GM12874 (cell line): Measurements from ENCODE around the gene RNF38.

Source experiments
- TF ChIP-seq, protein P1 (sequence below): IDR thresholded peaks from 2 replicates; pipeline ENCODE4 v1.5.1; 2011; ENCODE audit warnings: low read depth, mild to moderate bottlenecking, control low read depth, low read length, moderate library complexity; ENCODE audit not compliant: insufficient read depth

Gene RNF38

DNA sequence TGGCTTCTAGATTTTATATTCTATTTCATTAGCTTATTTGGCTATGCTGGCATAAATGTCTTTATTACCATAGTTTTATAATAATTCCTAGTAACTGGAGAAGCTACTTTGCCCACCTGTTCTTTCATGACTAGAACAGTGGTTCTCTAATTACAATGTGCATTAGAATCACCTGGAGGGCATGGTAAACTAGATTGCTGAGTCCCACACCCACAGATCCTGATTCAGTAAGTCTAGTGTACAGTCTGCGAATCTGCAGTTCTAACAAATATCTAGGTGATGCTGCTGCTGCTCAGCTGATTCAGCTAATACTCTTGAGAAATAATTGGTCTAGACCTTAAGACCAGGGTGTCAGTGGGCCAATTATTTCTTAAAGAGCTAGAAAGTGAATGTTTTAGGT lies 35.5 kb downstream of the RNF38 start:
- TF ChIP-seq, protein P1, sequence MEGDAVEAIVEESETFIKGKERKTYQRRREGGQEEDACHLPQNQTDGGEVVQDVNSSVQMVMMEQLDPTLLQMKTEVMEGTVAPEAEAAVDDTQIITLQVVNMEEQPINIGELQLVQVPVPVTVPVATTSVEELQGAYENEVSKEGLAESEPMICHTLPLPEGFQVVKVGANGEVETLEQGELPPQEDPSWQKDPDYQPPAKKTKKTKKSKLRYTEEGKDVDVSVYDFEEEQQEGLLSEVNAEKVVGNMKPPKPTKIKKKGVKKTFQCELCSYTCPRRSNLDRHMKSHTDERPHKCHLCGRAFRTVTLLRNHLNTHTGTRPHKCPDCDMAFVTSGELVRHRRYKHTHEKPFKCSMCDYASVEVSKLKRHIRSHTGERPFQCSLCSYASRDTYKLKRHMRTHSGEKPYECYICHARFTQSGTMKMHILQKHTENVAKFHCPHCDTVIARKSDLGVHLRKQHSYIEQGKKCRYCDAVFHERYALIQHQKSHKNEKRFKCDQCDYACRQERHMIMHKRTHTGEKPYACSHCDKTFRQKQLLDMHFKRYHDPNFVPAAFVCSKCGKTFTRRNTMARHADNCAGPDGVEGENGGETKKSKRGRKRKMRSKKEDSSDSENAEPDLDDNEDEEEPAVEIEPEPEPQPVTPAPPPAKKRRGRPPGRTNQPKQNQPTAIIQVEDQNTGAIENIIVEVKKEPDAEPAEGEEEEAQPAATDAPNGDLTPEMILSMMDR, result no peak

DNA sequence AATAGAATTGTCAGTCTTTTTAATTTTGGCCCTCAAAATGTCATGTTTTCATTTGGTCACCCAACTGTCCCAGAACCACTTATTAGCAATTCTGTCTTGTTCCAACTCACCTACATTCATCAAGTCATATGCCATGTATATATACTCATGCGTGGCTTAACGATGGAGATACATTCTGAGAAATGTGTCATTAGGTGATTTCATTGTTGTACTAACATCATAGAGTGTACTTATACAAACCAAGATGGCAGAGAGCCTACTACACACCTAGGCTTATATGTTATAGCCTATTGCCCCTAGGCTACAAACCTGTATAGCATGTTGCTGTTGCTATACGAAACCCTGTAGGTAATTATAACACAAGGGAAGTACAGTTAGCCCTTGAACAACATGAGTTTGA lies 36.6 kb downstream of the RNF38 start:
- TF ChIP-seq, protein P1, result no peak

DNA sequence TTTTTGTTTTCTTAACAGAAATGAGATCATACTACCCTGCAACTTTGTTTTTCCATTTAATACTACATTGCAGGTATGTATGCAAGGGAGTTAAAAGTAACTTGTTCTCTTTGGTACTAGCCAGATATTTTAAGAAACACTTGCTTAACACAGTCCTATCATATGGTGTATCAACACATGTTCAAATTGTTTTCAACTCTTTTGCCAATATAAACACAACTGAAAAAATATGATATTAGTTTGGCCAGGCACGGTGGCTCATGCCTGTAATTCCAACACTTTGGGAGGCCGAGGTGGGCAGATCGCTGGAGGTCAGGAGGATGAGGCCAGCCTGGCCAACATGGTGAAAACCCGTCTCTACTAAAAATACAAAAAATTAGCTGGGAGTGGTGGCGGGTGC lies 41.6 kb downstream of the RNF38 start:
- TF ChIP-seq, protein P1, result no peak

DNA sequence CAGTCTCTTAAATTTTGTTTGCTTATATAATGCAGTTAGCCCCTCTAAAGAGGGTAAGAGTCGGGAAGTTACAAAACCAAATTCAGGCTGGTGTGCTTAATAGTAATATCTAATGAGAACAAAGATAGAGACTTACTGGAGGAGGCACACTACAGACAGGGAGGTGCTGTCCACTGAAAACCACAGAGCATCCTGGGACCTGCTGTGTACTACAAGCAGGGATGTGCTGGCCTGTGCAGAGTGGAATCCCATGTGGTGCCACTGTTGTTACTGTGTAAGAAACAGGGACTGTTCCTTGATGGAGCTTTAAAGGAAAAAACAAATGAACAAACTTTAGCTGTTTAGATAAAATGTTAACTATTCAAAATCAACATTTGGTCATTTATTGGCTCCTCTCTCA lies 42.4 kb downstream of the RNF38 start:
- TF ChIP-seq, protein P1, result no peak

DNA sequence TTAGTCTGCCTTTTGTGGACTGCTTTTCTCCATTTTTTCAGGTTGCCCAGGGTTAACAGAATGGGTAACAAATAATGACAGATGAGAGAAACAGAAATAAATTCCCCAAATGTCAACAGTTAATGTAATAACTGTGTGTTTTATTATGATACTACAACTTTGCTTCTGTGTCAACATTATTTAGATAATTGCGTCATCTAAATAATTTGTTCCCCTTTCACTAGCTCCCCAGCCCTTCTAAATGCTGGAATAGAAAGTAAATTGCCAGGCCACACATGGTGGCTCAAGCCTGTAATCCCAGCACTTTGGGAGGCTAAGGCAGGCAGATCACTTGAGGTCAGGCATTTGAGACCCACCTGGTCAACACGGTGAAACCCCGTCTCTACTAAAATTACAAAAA lies 53.5 kb downstream of the RNF38 start:
- TF ChIP-seq, protein P1, result no peak

DNA sequence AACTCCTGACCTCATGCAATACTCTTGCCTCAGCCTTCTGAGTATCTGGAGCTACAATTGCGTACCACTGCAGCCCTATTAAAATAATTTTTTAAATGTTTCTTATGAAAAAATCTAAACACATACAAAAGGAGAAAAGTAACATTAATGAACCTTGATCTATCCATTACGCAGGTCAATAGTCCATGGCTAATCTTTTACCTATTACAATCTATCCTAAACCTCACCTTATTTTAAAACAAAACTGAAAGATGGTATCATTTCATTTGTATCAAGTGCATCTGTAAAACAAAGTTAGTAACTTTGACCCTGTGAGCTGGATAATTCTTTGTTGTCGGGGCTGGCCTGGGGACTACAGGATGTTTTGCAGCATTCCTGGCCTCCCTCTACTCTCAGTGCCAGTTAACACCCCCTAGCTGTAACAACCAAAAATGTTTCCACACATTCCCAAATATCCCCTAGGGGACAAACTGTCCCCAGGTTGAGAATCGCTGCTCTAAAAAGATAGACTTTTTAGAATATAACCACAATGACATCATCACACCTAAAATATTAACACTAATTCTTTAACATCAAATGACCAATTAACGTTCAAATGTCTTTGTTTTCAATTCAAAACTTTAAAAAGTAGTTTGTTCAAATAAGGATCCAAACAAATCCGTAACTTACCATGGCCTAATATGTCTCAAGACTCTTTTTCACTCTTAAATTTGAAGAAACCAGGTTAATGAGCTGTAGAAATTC lies 54.8 kb downstream of the RNF38 start:
- TF ChIP-seq, protein P1, result no peak

DNA sequence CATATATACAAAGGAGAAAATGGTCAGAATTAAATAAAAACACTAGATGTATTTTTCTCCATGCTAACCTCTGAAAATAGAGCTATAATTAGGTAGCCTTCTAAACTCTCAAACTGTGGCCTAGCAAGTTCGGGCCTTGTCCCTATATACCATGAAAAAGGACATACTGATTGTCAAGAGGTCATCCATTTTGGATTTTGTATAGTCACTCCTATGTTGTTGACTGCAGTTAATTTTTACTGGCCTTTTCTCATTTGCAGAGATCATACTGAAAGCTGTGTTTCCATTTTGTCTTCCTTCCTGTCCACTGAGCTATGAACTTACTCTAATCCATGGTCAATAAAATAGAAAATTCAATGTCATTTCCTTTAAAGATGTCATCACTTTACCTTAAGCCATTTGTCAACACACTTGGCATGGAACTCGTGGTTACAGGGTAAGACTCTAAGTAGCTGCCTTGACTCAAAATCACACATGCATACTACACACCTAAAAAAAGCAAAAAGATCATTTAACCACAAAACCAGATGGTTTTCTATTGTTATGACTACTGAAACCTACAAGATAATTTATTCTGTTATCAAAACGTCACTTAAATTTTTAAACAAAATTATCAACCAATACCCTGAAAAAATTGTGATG lies 58.0 kb downstream of the RNF38 start:
- TF ChIP-seq, protein P1, result no peak
